Gastroesophageal sphincter (tissue), 3 donors: ENCODE results near the gene NAV2.

Source experiments
- POLR2A ChIP-seq, 2 donors: fragments of 450-650 bp; IDR thresholded peaks; one replicate each; pipeline ENCODE4 v1.6.1; 2017; ENCODE audit warnings: antibody characterized with exemption in 2 of 2, mild to moderate bottlenecking in 2 of 2, moderate library complexity in 1 of 2
- POLR2AphosphoS5 ChIP-seq: sonication (generic); formaldehyde crosslinking; IDR thresholded peaks from one replicate; pipeline ENCODE4 v1.6.1; 2017; ENCODE audit warnings: antibody characterized with exemption
- TF ChIP-seq, protein P1 (sequence below), 4 experiments: fragments of 200-600 bp in 2 of 4; fragments of 450-650 bp in 2 of 4; sonication (generic) in 1 of 4; IDR thresholded peaks; one replicate each; pipeline ENCODE4 v1.5.1; 2017 to 2019; ENCODE audit warnings: antibody characterized with exemption in 4 of 4, mild to moderate bottlenecking in 2 of 4, moderate library complexity in 2 of 4

DNA sequence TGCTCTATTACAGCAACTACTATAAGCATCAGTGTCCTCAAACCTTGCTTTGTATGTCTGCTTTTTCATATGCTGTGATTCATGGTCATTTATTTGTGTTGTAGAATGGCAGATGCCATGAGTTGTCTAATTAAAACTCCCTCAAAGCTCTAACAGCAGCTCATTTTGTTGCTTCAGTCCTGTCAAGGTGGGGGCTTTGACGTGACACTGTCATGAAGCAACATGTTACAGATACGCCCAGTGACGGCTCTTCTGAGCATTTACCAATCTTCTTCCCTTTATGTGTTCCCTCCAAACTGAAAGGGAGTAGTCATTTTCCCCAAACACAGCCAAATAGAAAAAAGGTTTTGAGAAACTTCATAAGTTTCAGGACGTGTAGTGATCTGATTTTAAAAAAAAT is 340.9 kb downstream of the NAV2 start:
- TF ChIP-seq, protein P1, sequence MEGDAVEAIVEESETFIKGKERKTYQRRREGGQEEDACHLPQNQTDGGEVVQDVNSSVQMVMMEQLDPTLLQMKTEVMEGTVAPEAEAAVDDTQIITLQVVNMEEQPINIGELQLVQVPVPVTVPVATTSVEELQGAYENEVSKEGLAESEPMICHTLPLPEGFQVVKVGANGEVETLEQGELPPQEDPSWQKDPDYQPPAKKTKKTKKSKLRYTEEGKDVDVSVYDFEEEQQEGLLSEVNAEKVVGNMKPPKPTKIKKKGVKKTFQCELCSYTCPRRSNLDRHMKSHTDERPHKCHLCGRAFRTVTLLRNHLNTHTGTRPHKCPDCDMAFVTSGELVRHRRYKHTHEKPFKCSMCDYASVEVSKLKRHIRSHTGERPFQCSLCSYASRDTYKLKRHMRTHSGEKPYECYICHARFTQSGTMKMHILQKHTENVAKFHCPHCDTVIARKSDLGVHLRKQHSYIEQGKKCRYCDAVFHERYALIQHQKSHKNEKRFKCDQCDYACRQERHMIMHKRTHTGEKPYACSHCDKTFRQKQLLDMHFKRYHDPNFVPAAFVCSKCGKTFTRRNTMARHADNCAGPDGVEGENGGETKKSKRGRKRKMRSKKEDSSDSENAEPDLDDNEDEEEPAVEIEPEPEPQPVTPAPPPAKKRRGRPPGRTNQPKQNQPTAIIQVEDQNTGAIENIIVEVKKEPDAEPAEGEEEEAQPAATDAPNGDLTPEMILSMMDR (IDR thresholded peaks at IDR 0.05) = no peak
- TF ChIP-seq POLR2A (IDR thresholded peaks at IDR 0.05) (no peak), POLR2AphosphoS5 (no peak)
